ENCODE results near the gene MAP2K3.

The MAP2K3 gene

GRCh38 chr17:21284319-21285163, at the start of gene MAP2K3:
Gene MAP2K3, plus strand, starts transcription at chr17:21284711. Its CDS starts 210 bp downstream, at chr17:21284921.
- peak within 1 kb of the TSS; percentile 95 for H3K27ac ChIP-seq (ENCODE audit: low read depth, low read length)
- H3K4me3 ChIP-seq (ENCODE audit: low read depth, low read length): peak within 1 kb of the TSS; percentile 79
- H3K79me2 ChIP-seq (ENCODE audit: control insufficient read depth, insufficient read depth, low read length, unreplicated experiment): peaks cover 45% of the 10 kb centered on the region
- H3K27me3 ChIP-seq (ENCODE audit: insufficient read depth, low read length): no peaks in the 10 kb centered on the region
- H3K36me3 ChIP-seq (ENCODE audit: insufficient read depth, low read length): no peaks in the 10 kb centered on the region
- peak within 1 kb of the TSS; percentile 9 for H2AFZ ChIP-seq (ENCODE audit: low read length, unreplicated experiment)
- H3K4me1 ChIP-seq (ENCODE audit: control insufficient read depth, insufficient read depth, low read length, unreplicated experiment): peaks cover 50% of the 10 kb centered on the region

- Histone ChIP-seq H3K4me1 (ENCODE audit: control insufficient read depth, insufficient read depth, low read length, unreplicated experiment) (peaks cover 3% of the 10 kb centered on the region), H3K36me3 (ENCODE audit: insufficient read depth, low read length) (no peaks in the 10 kb centered on the region), H3K27me3 (ENCODE audit: insufficient read depth, low read length) (no peaks in the 10 kb centered on the region), H2AFZ (ENCODE audit: low read length, unreplicated experiment) (no peak overlapping the region), H3K4me3 (ENCODE audit: low read depth, low read length) (no peak overlapping the region), H3K27ac (ENCODE audit: low read depth, low read length) (no peak overlapping the region), H3K79me2 (ENCODE audit: control insufficient read depth, insufficient read depth, low read length, unreplicated experiment) (no peaks in the 10 kb centered on the region)
Measured at GRCh38 chr17:21235921-21236320, 48.6 kb upstream of the MAP2K3 start.

GRCh38 chr17:21239680-21240368, 44.7 kb upstream of the MAP2K3 start:
- Histone ChIP-seq H3K27ac (ENCODE audit: low read depth, low read length) (no peak overlapping the region), H3K36me3 (ENCODE audit: insufficient read depth, low read length) (no peaks in the 10 kb centered on the region), H3K27me3 (ENCODE audit: insufficient read depth, low read length) (no peaks in the 10 kb centered on the region), H3K4me1 (ENCODE audit: control insufficient read depth, insufficient read depth, low read length, unreplicated experiment) (peaks cover 4% of the 10 kb centered on the region), H3K4me3 (ENCODE audit: low read depth, low read length) (no peak overlapping the region), H2AFZ (ENCODE audit: low read length, unreplicated experiment) (no peak overlapping the region), H3K79me2 (ENCODE audit: control insufficient read depth, insufficient read depth, low read length, unreplicated experiment) (no peaks in the 10 kb centered on the region)

GRCh38 chr17:21240369-21241055, 44.0 kb upstream of the MAP2K3 start:
- Histone ChIP-seq H2AFZ (ENCODE audit: low read length, unreplicated experiment) (no peak overlapping the region), H3K36me3 (ENCODE audit: insufficient read depth, low read length) (no peaks in the 10 kb centered on the region), H3K4me1 (ENCODE audit: control insufficient read depth, insufficient read depth, low read length, unreplicated experiment) (peaks cover 4% of the 10 kb centered on the region), H3K27ac (ENCODE audit: low read depth, low read length) (no peak overlapping the region), H3K79me2 (ENCODE audit: control insufficient read depth, insufficient read depth, low read length, unreplicated experiment) (no peaks in the 10 kb centered on the region), H3K4me3 (ENCODE audit: low read depth, low read length) (no peak overlapping the region), H3K27me3 (ENCODE audit: insufficient read depth, low read length) (no peaks in the 10 kb centered on the region)

GRCh38 chr17:21241564-21241963, 42.9 kb upstream of the MAP2K3 start:
- H3K36me3 ChIP-seq (ENCODE audit: insufficient read depth, low read length): no peaks in the 10 kb centered on the region
- H3K79me2 ChIP-seq (ENCODE audit: control insufficient read depth, insufficient read depth, low read length, unreplicated experiment): no peaks in the 10 kb centered on the region
- no peak overlapping the region for H2AFZ ChIP-seq (ENCODE audit: low read length, unreplicated experiment)
- H3K27me3 ChIP-seq (ENCODE audit: insufficient read depth, low read length): no peaks in the 10 kb centered on the region
- no peak overlapping the region for H3K4me3 ChIP-seq (ENCODE audit: low read depth, low read length)
- H3K4me1 ChIP-seq (ENCODE audit: control insufficient read depth, insufficient read depth, low read length, unreplicated experiment): peaks cover 4% of the 10 kb centered on the region
- no peak overlapping the region for H3K27ac ChIP-seq (ENCODE audit: low read depth, low read length)

GRCh38 chr17:21242026-21242697, 42.3 kb upstream of the MAP2K3 start:
- no peak overlapping the region for H3K4me3 ChIP-seq (ENCODE audit: low read depth, low read length)
- no peaks in the 10 kb centered on the region for H3K36me3 ChIP-seq (ENCODE audit: insufficient read depth, low read length)
- H3K4me1 ChIP-seq (ENCODE audit: control insufficient read depth, insufficient read depth, low read length, unreplicated experiment): peaks cover 4% of the 10 kb centered on the region
- H3K27ac ChIP-seq (ENCODE audit: low read depth, low read length): no peak overlapping the region
- no peak overlapping the region for H2AFZ ChIP-seq (ENCODE audit: low read length, unreplicated experiment)
- no peaks in the 10 kb centered on the region for H3K79me2 ChIP-seq (ENCODE audit: control insufficient read depth, insufficient read depth, low read length, unreplicated experiment)
- no peaks in the 10 kb centered on the region for H3K27me3 ChIP-seq (ENCODE audit: insufficient read depth, low read length)

GRCh38 chr17:21242780-21243515, 41.6 kb upstream of the MAP2K3 start:
- Histone ChIP-seq H3K36me3 (ENCODE audit: insufficient read depth, low read length) (no peaks in the 10 kb centered on the region), H3K4me3 (ENCODE audit: low read depth, low read length) (no peak overlapping the region), H3K4me1 (ENCODE audit: control insufficient read depth, insufficient read depth, low read length, unreplicated experiment) (peaks cover 4% of the 10 kb centered on the region), H3K79me2 (ENCODE audit: control insufficient read depth, insufficient read depth, low read length, unreplicated experiment) (no peaks in the 10 kb centered on the region), H3K27me3 (ENCODE audit: insufficient read depth, low read length) (no peaks in the 10 kb centered on the region), H2AFZ (ENCODE audit: low read length, unreplicated experiment) (no peak overlapping the region), H3K27ac (ENCODE audit: low read depth, low read length) (no peak overlapping the region)

- Histone ChIP-seq H2AFZ (ENCODE audit: low read length, unreplicated experiment) (no peak overlapping the region), H3K27me3 (ENCODE audit: insufficient read depth, low read length) (no peaks in the 10 kb centered on the region), H3K27ac (ENCODE audit: low read depth, low read length) (no peak overlapping the region), H3K4me1 (ENCODE audit: control insufficient read depth, insufficient read depth, low read length, unreplicated experiment) (peaks cover 4% of the 10 kb centered on the region), H3K36me3 (ENCODE audit: insufficient read depth, low read length) (no peaks in the 10 kb centered on the region), H3K79me2 (ENCODE audit: control insufficient read depth, insufficient read depth, low read length, unreplicated experiment) (no peaks in the 10 kb centered on the region), H3K4me3 (ENCODE audit: low read depth, low read length) (no peak overlapping the region)
Measured at GRCh38 chr17:21243516-21244303, 40.8 kb upstream of the MAP2K3 start.

GRCh38 chr17:21245639-21246084, 38.8 kb upstream of the MAP2K3 start:
- Histone ChIP-seq H3K36me3 (ENCODE audit: insufficient read depth, low read length) (no peaks in the 10 kb centered on the region), H2AFZ (ENCODE audit: low read length, unreplicated experiment) (no peak overlapping the region), H3K79me2 (ENCODE audit: control insufficient read depth, insufficient read depth, low read length, unreplicated experiment) (no peaks in the 10 kb centered on the region), H3K27me3 (ENCODE audit: insufficient read depth, low read length) (no peaks in the 10 kb centered on the region), H3K4me3 (ENCODE audit: low read depth, low read length) (no peak overlapping the region), H3K27ac (ENCODE audit: low read depth, low read length) (no peak overlapping the region), H3K4me1 (ENCODE audit: control insufficient read depth, insufficient read depth, low read length, unreplicated experiment) (peaks cover 10% of the 10 kb centered on the region)
